ENCODE measurements around the gene ANKRD11. TPM values are rescaled to one million over a fixed set of nuclear protein-coding genes. Genes with fewer than 3 reads are reported as not detected.

The ANKRD11 gene
- total RNA-seq, 1 experiment from 2014 or later, result 54.4 TPM

DNA sequence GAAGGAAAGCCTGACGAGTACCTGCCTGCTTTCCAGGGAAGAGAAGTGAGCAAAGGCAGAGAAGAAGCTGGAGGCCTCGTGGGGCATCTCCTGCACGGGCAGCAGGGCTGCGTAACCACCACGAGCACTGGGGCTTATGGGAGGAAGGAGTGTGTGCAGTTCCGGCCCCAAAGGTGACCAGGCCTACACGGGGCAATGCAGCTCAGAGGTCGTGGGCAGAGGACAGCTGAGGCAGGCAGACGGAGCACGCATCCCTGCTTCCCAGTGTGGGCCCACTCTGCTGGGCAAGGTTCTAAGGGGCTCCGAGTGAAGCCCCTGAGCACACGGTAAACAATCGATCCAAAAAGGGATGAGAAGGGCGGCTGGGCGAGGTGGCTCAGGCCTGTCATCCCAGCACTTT lies 109.7 kb downstream of the ANKRD11 start:
- H3K4me3 ChIP-seq (ENCODE audit: insufficient read depth, low read depth, low read length), result no peak overlapping the region
- H3K36me3 ChIP-seq (replicated peaks; ENCODE audit: control insufficient read depth, insufficient read depth, low read length), result no peaks in the 10 kb centered on the region
- DNase-seq, result no peak
- no peaks in the 10 kb centered on the region for H3K27me3 ChIP-seq (ENCODE audit: control insufficient read depth, insufficient read depth, low read length)

DNA sequence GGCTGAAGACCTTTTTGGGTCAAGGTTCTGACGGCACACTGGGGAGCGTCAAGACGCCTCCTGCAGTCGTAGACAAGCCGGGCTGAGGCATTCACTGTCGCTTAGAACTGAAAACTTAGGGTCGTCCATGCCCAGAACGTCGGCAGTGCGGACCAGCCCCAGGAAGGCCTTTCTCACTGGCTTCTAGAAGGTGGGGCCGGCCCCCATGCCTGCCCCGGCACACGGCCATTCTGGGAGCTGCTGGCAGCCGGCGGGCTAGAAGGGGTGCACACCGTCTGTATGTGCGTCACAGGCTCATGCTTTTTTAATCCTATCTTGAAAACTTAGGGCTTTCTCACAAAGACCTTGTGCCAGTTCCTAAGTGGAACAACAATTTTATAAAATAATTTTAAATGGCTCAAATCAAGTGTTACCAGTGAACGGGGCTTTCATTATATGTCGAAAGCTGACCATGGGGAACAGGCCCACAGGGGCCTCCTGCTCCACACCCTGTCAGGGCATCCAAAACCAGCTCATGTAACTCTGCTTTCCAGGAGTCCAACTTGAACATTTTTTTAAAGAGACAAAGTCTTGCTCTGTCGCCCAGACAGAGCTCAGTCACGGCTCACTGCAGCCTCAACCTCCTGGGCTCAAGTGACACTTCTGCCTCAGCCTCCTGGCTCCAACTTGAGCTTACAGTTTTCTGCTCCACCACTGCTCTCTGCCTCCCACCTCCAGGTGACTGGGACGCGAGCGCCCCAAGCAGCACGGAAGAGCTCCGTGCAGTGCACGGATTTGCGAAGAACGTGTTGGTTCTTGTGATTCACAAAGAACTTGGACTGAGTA lies 111.2 kb downstream of the ANKRD11 start:
- Histone ChIP-seq H3K27me3 (ENCODE audit: control insufficient read depth, insufficient read depth, low read length) (no peaks in the 10 kb centered on the region), H3K36me3 (replicated peaks; ENCODE audit: control insufficient read depth, insufficient read depth, low read length) (no peaks in the 10 kb centered on the region), H3K4me3 (ENCODE audit: insufficient read depth, low read depth, low read length) (no peak overlapping the region)
- DNase-seq, result peak; percentile 59

- no peaks in the 10 kb centered on the region for H3K36me3 ChIP-seq (replicated peaks; ENCODE audit: control insufficient read depth, insufficient read depth, low read length)
- no peak overlapping the region for H3K4me3 ChIP-seq (ENCODE audit: insufficient read depth, low read depth, low read length)
- no peaks in the 10 kb centered on the region for H3K27me3 ChIP-seq (ENCODE audit: control insufficient read depth, insufficient read depth, low read length)
- no peak for DNase-seq
These were observed 112.9 kb downstream of the ANKRD11 start for GRCh38 chr16:89377453-89377848.

- Histone ChIP-seq H3K36me3 (replicated peaks; ENCODE audit: control insufficient read depth, insufficient read depth, low read length) (no peaks in the 10 kb centered on the region), H3K4me3 (ENCODE audit: insufficient read depth, low read depth, low read length) (no peak overlapping the region), H3K27me3 (ENCODE audit: control insufficient read depth, insufficient read depth, low read length) (no peaks in the 10 kb centered on the region)
- DNase-seq, result no peak
These were observed 113.4 kb downstream of the ANKRD11 start for GRCh38 chr16:89376812-89377452.

DNA sequence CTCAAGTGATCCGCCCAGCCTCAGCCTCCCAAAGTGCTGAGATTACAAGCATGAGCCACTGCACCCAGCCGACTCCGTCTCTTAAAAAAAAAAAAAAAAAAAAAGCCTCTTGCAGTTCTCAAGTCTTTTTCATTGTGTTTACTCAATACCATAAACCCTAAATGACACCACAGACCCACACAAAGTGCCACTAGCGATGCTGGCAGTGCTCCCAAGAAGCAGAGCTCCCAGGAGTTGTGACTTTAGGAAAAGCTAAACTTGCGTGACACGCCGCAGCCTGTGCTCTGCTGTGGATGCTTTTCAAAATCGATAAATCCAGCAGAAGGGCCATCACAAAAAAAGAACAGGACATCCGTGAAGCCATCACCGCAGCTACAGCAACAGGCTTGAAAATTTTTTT lies 114.7 kb downstream of the ANKRD11 start:
- no peak for DNase-seq
- no peaks in the 10 kb centered on the region for H3K36me3 ChIP-seq (replicated peaks; ENCODE audit: control insufficient read depth, insufficient read depth, low read length)
- H3K27me3 ChIP-seq (ENCODE audit: control insufficient read depth, insufficient read depth, low read length), result no peaks in the 10 kb centered on the region
- H3K4me3 ChIP-seq (ENCODE audit: insufficient read depth, low read depth, low read length), result no peak overlapping the region

DNA sequence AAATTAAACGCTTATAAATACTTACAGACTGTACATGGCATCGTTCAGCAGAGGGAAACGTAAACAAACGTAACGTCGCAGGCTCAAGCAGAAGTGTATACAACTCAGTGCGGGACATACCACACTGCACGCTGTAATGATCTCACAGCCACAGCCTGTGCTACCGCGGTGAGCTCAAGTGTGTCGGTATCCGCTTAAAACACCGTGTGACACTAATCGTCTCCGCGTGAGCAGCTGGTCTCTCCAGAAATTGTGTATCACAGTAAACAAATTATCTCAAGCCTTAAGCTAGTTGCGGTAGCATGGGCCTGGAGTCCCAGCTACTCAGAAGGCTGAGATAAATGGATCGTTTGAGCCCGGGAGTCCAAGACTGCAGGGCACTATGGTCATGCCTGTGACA lies 115.3 kb downstream of the ANKRD11 start:
- H3K36me3 ChIP-seq (replicated peaks; ENCODE audit: control insufficient read depth, insufficient read depth, low read length), result no peaks in the 10 kb centered on the region
- H3K27me3 ChIP-seq (ENCODE audit: control insufficient read depth, insufficient read depth, low read length), result no peaks in the 10 kb centered on the region
- H3K4me3 ChIP-seq (ENCODE audit: insufficient read depth, low read depth, low read length), result no peak overlapping the region
- no peak for DNase-seq

GRCh38 chr16:89374393-89374960 lies 115.9 kb downstream of the ANKRD11 start:
- Histone ChIP-seq H3K27me3 (ENCODE audit: control insufficient read depth, insufficient read depth, low read length) (no peaks in the 10 kb centered on the region), H3K4me3 (ENCODE audit: insufficient read depth, low read depth, low read length) (no peak overlapping the region), H3K36me3 (replicated peaks; ENCODE audit: control insufficient read depth, insufficient read depth, low read length) (no peaks in the 10 kb centered on the region)
- peak; percentile 84 for DNase-seq

GRCh38 chr16:89373355-89374110 lies 116.8 kb downstream of the ANKRD11 start:
- DNase-seq, result peak; percentile 54
- H3K27me3 ChIP-seq (ENCODE audit: control insufficient read depth, insufficient read depth, low read length), result no peaks in the 10 kb centered on the region
- no peak overlapping the region for H3K4me3 ChIP-seq (ENCODE audit: insufficient read depth, low read depth, low read length)
- H3K36me3 ChIP-seq (replicated peaks; ENCODE audit: control insufficient read depth, insufficient read depth, low read length), result no peaks in the 10 kb centered on the region

GRCh38 chr16:89371968-89372634 lies 118.3 kb downstream of the ANKRD11 start:
- Histone ChIP-seq H3K27me3 (ENCODE audit: control insufficient read depth, insufficient read depth, low read length) (no peaks in the 10 kb centered on the region), H3K36me3 (replicated peaks; ENCODE audit: control insufficient read depth, insufficient read depth, low read length) (no peaks in the 10 kb centered on the region), H3K4me3 (ENCODE audit: insufficient read depth, low read depth, low read length) (no peak overlapping the region)
- peak; percentile 44 for DNase-seq

DNA sequence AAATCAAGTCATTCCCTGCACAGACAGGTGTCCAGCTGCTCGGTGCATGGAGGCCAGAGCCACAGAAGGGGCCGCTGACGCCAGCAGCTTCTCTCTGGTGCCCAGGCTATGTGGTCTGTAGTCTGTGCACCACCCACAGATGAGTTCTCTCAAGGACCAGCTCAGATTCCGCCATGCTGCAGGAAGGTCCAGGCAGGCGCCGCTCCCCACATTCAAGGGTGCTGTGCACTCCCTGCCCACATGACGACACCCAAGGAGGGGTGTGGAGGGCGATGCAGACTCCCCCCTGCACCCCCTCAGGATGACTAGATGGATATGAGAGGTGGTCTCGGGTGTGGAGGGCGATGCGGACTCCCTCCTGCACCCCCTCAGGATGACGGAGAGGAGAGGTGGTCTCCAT lies 119.0 kb downstream of the ANKRD11 start:
- H3K36me3 ChIP-seq (replicated peaks; ENCODE audit: control insufficient read depth, insufficient read depth, low read length), result no peaks in the 10 kb centered on the region
- DNase-seq, result no peak
- no peak overlapping the region for H3K4me3 ChIP-seq (ENCODE audit: insufficient read depth, low read depth, low read length)
- no peaks in the 10 kb centered on the region for H3K27me3 ChIP-seq (ENCODE audit: control insufficient read depth, insufficient read depth, low read length)

DNA sequence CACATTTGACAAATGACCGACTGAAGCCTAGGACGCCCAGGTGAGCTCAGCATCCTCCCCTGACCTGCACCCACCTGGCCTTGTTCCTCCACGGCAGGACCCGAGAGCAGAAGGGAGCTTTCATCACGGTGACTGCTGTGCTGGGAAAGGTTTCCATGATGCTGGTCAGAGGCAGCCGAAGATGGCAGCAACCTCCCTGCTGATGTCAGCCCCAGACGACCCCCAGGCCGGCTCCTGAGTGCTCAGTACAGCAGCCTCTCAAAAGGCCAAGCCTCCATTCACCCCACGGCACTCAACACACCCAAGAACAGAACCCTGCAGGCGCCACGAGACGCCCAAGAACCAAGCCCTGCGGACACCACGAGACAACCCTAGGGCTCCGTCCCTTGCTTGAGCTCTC lies 119.8 kb downstream of the ANKRD11 start:
- no peak for DNase-seq
- Histone ChIP-seq H3K36me3 (replicated peaks; ENCODE audit: control insufficient read depth, insufficient read depth, low read length) (no peaks in the 10 kb centered on the region), H3K4me3 (ENCODE audit: insufficient read depth, low read depth, low read length) (no peak overlapping the region), H3K27me3 (ENCODE audit: control insufficient read depth, insufficient read depth, low read length) (no peaks in the 10 kb centered on the region)

GRCh38 chr16:89370081-89370511 lies 120.3 kb downstream of the ANKRD11 start:
- DNase-seq, result no peak
- no peaks in the 10 kb centered on the region; the same call in 1 of the 2 replicates for H3K36me3 ChIP-seq (replicated peaks; ENCODE audit: control insufficient read depth, insufficient read depth, low read length)
- H3K4me3 ChIP-seq (ENCODE audit: insufficient read depth, low read depth, low read length), result no peak overlapping the region
- no peaks in the 10 kb centered on the region for H3K27me3 ChIP-seq (ENCODE audit: control insufficient read depth, insufficient read depth, low read length)

GRCh38 chr16:89369266-89369895 lies 121.0 kb downstream of the ANKRD11 start:
- H3K36me3 ChIP-seq (replicated peaks; ENCODE audit: control insufficient read depth, insufficient read depth, low read length), result no peaks in the 10 kb centered on the region; the same call in 1 of the 2 replicates

More at GRCh38 chr16:89369266-89369895, 121.0 kb downstream of the ANKRD11 start:
- no peak overlapping the region for H3K4me3 ChIP-seq (ENCODE audit: insufficient read depth, low read depth, low read length)
- DNase-seq, result no peak
- no peaks in the 10 kb centered on the region for H3K27me3 ChIP-seq (ENCODE audit: control insufficient read depth, insufficient read depth, low read length)

Data from H7 (cell line).